ENCODE measurements around the gene CALHM5. TPM values are rescaled to one million over a fixed set of nuclear protein-coding genes. Genes with fewer than 3 reads are reported as not detected.

CALHM5 gene
- total and polyA plus RNA-seq, 3 donors from 2014 or later: 1.5 to 2.0 (median 2.0) TPM

DNA sequence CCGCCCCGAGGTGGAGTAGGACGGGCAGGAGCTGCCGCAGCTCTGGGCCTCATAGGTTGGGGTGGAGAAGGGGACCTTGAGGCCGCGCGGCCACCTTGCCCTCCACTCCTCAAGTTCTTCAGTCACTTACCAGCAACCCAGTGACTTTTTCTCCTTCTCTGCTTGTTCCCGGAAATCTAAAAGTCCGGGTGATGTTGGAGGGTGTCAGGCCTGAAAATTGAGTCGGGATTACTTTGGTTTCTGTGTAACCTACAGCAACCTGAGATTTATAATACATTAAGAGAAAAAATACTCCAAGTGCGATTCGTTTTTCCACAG, 60.2 kb downstream of the CALHM5 start:
- Histone ChIP-seq H3K4me3 (peak overlapping the region; percentile 79 to 80), H3K36me3 (ENCODE audit: low read depth, missing control alignments) (no peaks in the 10 kb centered on the region), H3K27me3 (no peaks in the 10 kb centered on the region), H3K9me3 (no peaks in the 10 kb centered on the region), H3K27ac (peak overlapping the region; percentile 37 to 83), H3K4me1 (peaks cover 14% of the 10 kb centered on the region)
- TF ChIP-seq POLR2A (IDR thresholded peaks at IDR 0.05) (no peak), CTCF (IDR thresholded peaks at IDR 0.05) (no peak)
- DNase-seq: no peak
- intact Hi-C loops (cut with DNase I; ENCODE audit: low total_unique reads): no loop called here
- WGBS, 2 donors: 0% methylated on average over 12 of the region's 12 CpGs

GRCh38 chr6:116572162-116572561, 60.7 kb downstream of the CALHM5 start:
- intact Hi-C loops (cut with DNase I; ENCODE audit: low total_unique reads): no loop called here
- Histone ChIP-seq H3K27me3 (no peaks in the 10 kb centered on the region), H3K9me3 (no peaks in the 10 kb centered on the region), H3K4me1 (peaks cover 14% of the 10 kb centered on the region), H3K27ac (peak overlapping the region; percentile 37 to 83), H3K36me3 (ENCODE audit: low read depth, missing control alignments) (no peaks in the 10 kb centered on the region), H3K4me3 (peak overlapping the region; percentile 79 to 80)
- TF ChIP-seq CTCF (IDR thresholded peaks at IDR 0.05): no peak
- TF ChIP-seq POLR2A (IDR thresholded peaks at IDR 0.05): no peak
- peak; percentile 57 for DNase-seq
- 1% methylated on average over 7 of the region's 7 CpGs for WGBS, 2 donors

Other genes with a start within 250 kb of the CALHM5 start
- gene TSPYL1, start 231.7 kb upstream of the CALHM5 start, total RNA-seq: 10 to 100 TPM; 86.4 to 95.0 TPM
- gene TSPYL1, start 231.7 kb upstream of the CALHM5 start, polyA plus RNA-seq (ENCODE audit: insufficient read depth, low read depth, low replicate concordance): 91.9 TPM
- gene DSE, start 140.7 kb upstream of the CALHM5 start, total RNA-seq: 10 to 100 TPM; 35.1 to 49.3 TPM
- 31.5 TPM for gene DSE, start 140.7 kb upstream of the CALHM5 start, polyA plus RNA-seq (ENCODE audit: insufficient read depth, low read depth, low replicate concordance)
- gene CALHM6, start 50.3 kb upstream of the CALHM5 start, total RNA-seq: 10 to 100 TPM in 1 of 2 donors, 1 to 10 TPM in 1; 9.7 to 10.4 TPM
- gene CALHM6, start 50.3 kb upstream of the CALHM5 start, polyA plus RNA-seq (ENCODE audit: insufficient read depth, low read depth, low replicate concordance): 15.7 TPM
- gene TRAPPC3L, start 34.0 kb downstream of the CALHM5 start, total RNA-seq: under 1 TPM in 1 of 2 donors, not detected in 1; 0.39 TPM
- gene TRAPPC3L, start 34.0 kb downstream of the CALHM5 start, polyA plus RNA-seq (ENCODE audit: insufficient read depth, low read depth, low replicate concordance): 0.37 TPM
- gene CALHM4, start 42.1 kb downstream of the CALHM5 start, total RNA-seq: under 1 TPM in 1 of 2 donors, not detected in 1; 0.25 TPM
- gene CALHM4, start 42.1 kb downstream of the CALHM5 start, polyA plus RNA-seq (ENCODE audit: insufficient read depth, low read depth, low replicate concordance): 1.2 TPM
- 10 to 100 TPM; 20.5 to 27.8 TPM for gene RWDD1, start 59.9 kb downstream of the CALHM5 start, total RNA-seq
- gene RWDD1, start 59.9 kb downstream of the CALHM5 start, polyA plus RNA-seq (ENCODE audit: insufficient read depth, low read depth, low replicate concordance): 15.6 TPM
- gene RSPH4A, start 104.8 kb downstream of the CALHM5 start, total RNA-seq: 1 to 10 TPM; 2.1 to 5.2 TPM
- 8.1 TPM for gene RSPH4A, start 104.8 kb downstream of the CALHM5 start, polyA plus RNA-seq (ENCODE audit: insufficient read depth, low read depth, low replicate concordance)
- gene ZUP1, start 157.1 kb downstream of the CALHM5 start, total RNA-seq: 10 to 100 TPM; 11.8 to 13.6 TPM
- gene ZUP1, start 157.1 kb downstream of the CALHM5 start, polyA plus RNA-seq (ENCODE audit: insufficient read depth, low read depth, low replicate concordance): 8.5 TPM
- gene KPNA5, start 169.6 kb downstream of the CALHM5 start, total RNA-seq: 10 to 100 TPM; 23.4 to 32.8 TPM
- gene KPNA5, start 169.6 kb downstream of the CALHM5 start, polyA plus RNA-seq (ENCODE audit: insufficient read depth, low read depth, low replicate concordance): 50.3 TPM